Right lobe of liver (tissue), 6 donors: ENCODE measurements around the gene AREL1. TPM values are rescaled to one million over a fixed set of nuclear protein-coding genes. Genes with fewer than 3 reads are reported as not detected.
A peak's percentile ranks its signal among the peaks of the same experiment; 100 is the strongest.

Source experiments
- ATAC-seq, 4 donors: fragments of 200-7000 bp; cut with Tn5 transposase; one replicate each; pipeline ENCODE4 v1.9.1; 2020; ENCODE audit warnings: mild to moderate bottlenecking in 4 of 4, moderate library complexity in 4 of 4
- DNase-seq, 3 donors: peaks; one replicate each; pipeline ENCODE4 v3.0.0-alpha.2; 2020
- H3K27ac ChIP-seq, 3 donors: fragments of 200-600 bp; one replicate each; pipeline ENCODE4 v1.8.0; 2022
- H3K27me3 ChIP-seq, 2 donors: fragments of 200-600 bp; one replicate each; pipeline ENCODE4 v1.8.0; 2022
- H3K36me3 ChIP-seq, 4 donors: fragments of 200-600 bp; sonication (generic) in 1 of 4; one replicate each; pipeline versions ENCODE4 v1.5.1 to v1.8.0; 2017 to 2022; ENCODE audit warnings: control low read depth in 1 of 4
- H3K4me1 ChIP-seq, 4 donors: fragments of 200-600 bp; sonication (generic) in 1 of 4; one replicate each; pipeline versions ENCODE4 v1.5.1 to v1.8.0; 2017 to 2022; ENCODE audit warnings: control low read depth in 1 of 4
- H3K4me3 ChIP-seq, 3 donors: fragments of 200-600 bp; one replicate each; pipeline ENCODE4 v1.8.0; 2022
- H3K9me3 ChIP-seq, 4 donors: fragments of 200-600 bp; sonication (generic) in 1 of 4; one replicate each; pipeline versions ENCODE4 v1.5.1 to v1.8.0; 2017 to 2022; ENCODE audit warnings: control low read depth in 1 of 4
- POLR2A ChIP-seq: fragments of 450-650 bp; IDR thresholded peaks from one replicate; pipeline ENCODE4 v1.6.1; 2017; ENCODE audit warnings: antibody characterized with exemption, mild to moderate bottlenecking
- WGBS: methylation state at CpG from one replicate; pipeline ENCODE4 v1.1.6; 2018; ENCODE audit warnings: low coverage, low lambda C conversion rate; ENCODE audit not compliant: insufficient coverage; ENCODE audit errors: missing lambda C conversion rate; 5-methylcytosine and 5-hydroxymethylcytosine counted together
- intact Hi-C, 2 donors: fragments of 100-400 bp; cut with DNase I; formaldehyde crosslinking; loops; one replicate each; pipeline versions ENCODE4 v1.11.2 to v1.14.1; 2022
- total RNA-seq, 6 experiments: library from RNA; depleted of rRNA in 2 of 6; stranded (reverse); fragments of >200 nt in 2 of 6; fragmentation: NEBNext Ultra II Directional in 3 of 6; extraction: Animal tissue kit (Norgen Biotek cat#: 25700) in 3 of 6; gene quantifications; one replicate each; pipeline versions ENCODE4 v1.1.0 to v1.2.4, GENCODE V29; 2016 to 2023
- TF ChIP-seq, protein P1 (sequence below), 4 donors: fragments of 200-600 bp in 3 of 4; fragments of 450-650 bp in 1 of 4; IDR thresholded peaks; one replicate each; pipeline versions ENCODE4 v1.5.1 to v1.8.0; 2016 to 2022; ENCODE audit warnings: antibody characterized with exemption in 4 of 4, mild to moderate bottlenecking in 2 of 4
- donor health status: DM: no; HTN: yes; CAD: no.
- donor health status: DM: no; HTN: no; CAD: no.
- donor health status: DM: no; HTN: no; CAD: no.
- donor health status: DM: no; HTN: yes; CAD: no.
- donor health status: DM: no; HTN: yes; CAD: no.

The AREL1 gene
- total RNA-seq, 6 experiments from 2014 or later, result 12.7 to 17.9 (median 15.9) TPM

DNA sequence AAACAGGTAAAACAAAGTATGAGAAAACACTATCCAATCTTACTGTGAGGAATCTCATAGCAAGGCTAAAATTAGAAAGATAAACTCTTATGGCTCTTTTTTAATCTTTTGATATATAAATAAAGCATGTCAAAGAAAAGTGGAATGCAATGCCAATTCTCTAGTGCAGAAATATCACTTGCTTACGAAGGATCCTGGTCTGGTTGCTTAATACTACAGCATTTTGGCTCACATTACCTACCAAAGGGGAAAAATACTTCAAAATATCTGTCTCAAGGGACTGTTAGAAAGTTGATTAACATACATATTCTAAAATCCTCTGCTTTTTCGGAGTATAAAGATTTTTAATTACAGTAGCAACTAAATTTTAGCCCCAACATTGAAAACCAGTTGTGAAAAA is 21.4 kb downstream of the AREL1 start:
- no peak overlapping the region for H3K27ac ChIP-seq
- no peaks in the 10 kb centered on the region for H3K4me1 ChIP-seq
- no peaks in the 10 kb centered on the region for H3K9me3 ChIP-seq
- intact Hi-C loops, result no loop called here
- DNase-seq (no peak), ATAC-seq (no peak)
- WGBS, result 78% methylated on average over 2 of the region's 2 CpGs
- H3K36me3 ChIP-seq, result peaks cover 0 to 17% (median under 1%) of the 10 kb centered on the region in 4 donors
- H3K4me3 ChIP-seq, result no peak overlapping the region
- TF ChIP-seq, protein P1, sequence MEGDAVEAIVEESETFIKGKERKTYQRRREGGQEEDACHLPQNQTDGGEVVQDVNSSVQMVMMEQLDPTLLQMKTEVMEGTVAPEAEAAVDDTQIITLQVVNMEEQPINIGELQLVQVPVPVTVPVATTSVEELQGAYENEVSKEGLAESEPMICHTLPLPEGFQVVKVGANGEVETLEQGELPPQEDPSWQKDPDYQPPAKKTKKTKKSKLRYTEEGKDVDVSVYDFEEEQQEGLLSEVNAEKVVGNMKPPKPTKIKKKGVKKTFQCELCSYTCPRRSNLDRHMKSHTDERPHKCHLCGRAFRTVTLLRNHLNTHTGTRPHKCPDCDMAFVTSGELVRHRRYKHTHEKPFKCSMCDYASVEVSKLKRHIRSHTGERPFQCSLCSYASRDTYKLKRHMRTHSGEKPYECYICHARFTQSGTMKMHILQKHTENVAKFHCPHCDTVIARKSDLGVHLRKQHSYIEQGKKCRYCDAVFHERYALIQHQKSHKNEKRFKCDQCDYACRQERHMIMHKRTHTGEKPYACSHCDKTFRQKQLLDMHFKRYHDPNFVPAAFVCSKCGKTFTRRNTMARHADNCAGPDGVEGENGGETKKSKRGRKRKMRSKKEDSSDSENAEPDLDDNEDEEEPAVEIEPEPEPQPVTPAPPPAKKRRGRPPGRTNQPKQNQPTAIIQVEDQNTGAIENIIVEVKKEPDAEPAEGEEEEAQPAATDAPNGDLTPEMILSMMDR (IDR thresholded peaks at IDR 0.05), result no peak
- no peak for TF ChIP-seq POLR2A
- H3K27me3 ChIP-seq, result no peaks in the 10 kb centered on the region

DNA sequence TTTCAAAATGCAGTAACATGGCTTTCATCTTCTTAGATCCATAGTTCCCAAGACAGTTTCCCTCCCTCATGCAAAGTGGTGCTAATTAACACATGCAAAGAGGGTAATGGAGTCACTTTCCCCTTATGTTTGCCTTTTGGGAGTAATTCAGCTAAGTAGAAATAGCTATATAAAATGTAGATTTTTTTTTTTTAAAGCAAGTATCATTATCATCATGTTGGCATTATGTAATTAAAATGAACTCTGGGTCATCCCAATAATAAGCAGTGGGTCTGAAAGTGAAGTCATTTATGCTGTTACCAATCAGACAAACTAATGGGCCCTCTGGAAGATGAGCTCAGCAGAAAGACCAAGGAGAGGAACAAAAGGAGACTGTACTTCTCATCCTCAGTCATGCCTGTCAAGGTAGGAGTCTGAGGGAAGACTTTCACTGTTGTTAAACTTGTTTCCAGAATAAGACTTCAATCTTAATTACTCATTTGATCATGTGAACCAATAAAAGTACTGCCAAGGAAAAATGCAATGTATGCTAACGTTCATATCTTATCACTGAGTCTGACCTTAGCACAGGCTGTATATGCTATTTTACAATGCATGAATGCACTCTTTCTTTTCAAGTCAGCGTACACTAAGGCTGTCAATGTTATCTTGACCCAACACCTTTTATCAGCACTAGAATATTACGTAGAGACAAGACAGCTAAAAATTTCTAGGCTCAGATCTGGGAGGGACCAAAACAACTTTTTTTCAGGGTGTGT is 26.8 kb downstream of the AREL1 start:
- Histone ChIP-seq H3K9me3 (no peaks in the 10 kb centered on the region), H3K27ac (no peak overlapping the region), H3K4me1 (peaks cover 0 to 3% (median 0%) of the 10 kb centered on the region in 4 donors), H3K4me3 (no peak overlapping the region), H3K36me3 (peaks cover 0 to 27% (median 10%) of the 10 kb centered on the region in 4 donors), H3K27me3 (no peaks in the 10 kb centered on the region)
- TF ChIP-seq, protein P1 (IDR thresholded peaks at IDR 0.05), result no peak
- no peak for TF ChIP-seq POLR2A
- ATAC-seq (no peak), DNase-seq (no peak)
- WGBS, result 72% methylated on average over 3 of the region's 3 CpGs
- intact Hi-C loops, result no loop called here

DNA sequence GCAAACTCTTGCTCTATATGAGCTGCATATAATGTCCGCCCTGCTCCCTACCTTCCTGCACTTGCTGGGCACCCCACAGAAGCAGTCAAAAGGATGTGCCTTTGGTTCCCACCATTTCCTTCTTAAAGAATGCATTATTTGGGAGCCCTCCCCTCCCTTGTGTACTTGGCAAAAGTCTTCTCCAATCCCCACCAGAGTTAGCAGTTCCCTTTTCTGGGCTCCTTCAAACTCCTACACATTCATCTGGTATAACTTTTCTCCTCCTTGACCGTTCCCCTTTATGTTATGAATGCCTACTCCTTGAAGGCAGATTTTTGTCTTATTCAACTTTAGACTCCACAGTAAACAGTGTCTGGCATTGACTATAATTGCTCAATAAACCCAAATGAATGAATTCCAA is 27.8 kb downstream of the AREL1 start:
- Histone ChIP-seq H3K27ac (no peak overlapping the region), H3K4me3 (no peak overlapping the region), H3K27me3 (no peaks in the 10 kb centered on the region), H3K36me3 (peaks cover 0 to 17% (median 8%) of the 10 kb centered on the region in 4 donors), H3K4me1 (peaks cover 0 to 3% (median 0%) of the 10 kb centered on the region in 4 donors), H3K9me3 (no peaks in the 10 kb centered on the region)
- no peak for TF ChIP-seq POLR2A
- TF ChIP-seq, protein P1 (IDR thresholded peaks at IDR 0.05), result no peak
- 75% methylated on average over 2 of the region's 2 CpGs for WGBS
- DNase-seq, result no peak
- intact Hi-C loops, result no loop called here
- ATAC-seq, result no peak

DNA sequence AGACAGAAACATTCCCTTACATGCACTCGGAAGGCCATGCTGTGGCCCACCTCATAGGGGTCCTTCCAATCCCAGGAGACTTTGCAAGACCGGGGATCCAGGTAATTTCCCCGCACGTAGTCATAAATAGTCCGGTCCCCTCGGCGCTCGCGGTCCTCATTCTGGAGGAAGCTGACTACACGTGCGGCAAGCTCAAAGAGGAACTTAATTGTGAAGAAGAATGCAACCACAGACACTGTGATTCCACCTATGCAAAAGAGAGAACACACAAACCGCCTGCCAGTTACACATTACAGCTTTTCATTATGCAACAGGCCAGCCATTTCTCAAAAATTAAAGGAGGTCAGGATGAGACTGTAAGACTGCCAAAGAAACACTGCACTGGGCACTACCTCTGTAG is 28.4 kb downstream of the AREL1 start:
- peaks cover 0 to 17% (median 7%) of the 10 kb centered on the region in 4 donors for H3K36me3 ChIP-seq
- TF ChIP-seq, protein P1 (IDR thresholded peaks at IDR 0.05), result no peak
- TF ChIP-seq POLR2A, result no peak
- H3K4me1 ChIP-seq, result peaks cover 0 to 3% (median 0%) of the 10 kb centered on the region in 4 donors
- H3K4me3 ChIP-seq, result no peak overlapping the region
- peak in 3 of 4 donors; percentile 25 to 36 (median 25) for ATAC-seq
- no peak overlapping the region for H3K27ac ChIP-seq
- intact Hi-C loops, result no loop called here
- H3K9me3 ChIP-seq, result no peaks in the 10 kb centered on the region
- no peak for DNase-seq
- H3K27me3 ChIP-seq, result no peaks in the 10 kb centered on the region
- WGBS, result 53% methylated on average over 3 of the region's 12 CpGs
